Neural progenitor cell (in vitro differentiated cells): ENCODE results near the gene SHLD3.

Source experiments
- CTCF ChIP-seq: fragments of 200-600 bp; sonication (generic); IDR thresholded peaks from 2 replicates; pipeline ENCODE4 v1.5.1; 2017; ENCODE audit warnings: antibody characterized with exemption, mild to moderate bottlenecking
- EZH2 ChIP-seq: fragments of 200-600 bp; sonication (generic); IDR thresholded peaks from 2 replicates; pipeline ENCODE4 v1.6.1; 2017; ENCODE audit warnings: antibody characterized with exemption, mild to moderate bottlenecking, moderate library complexity

GRCh38 chr5:65647941-65648340 is 23.1 kb downstream of the SHLD3 start:
- TF ChIP-seq CTCF (no peak), EZH2 (no peak)
